Fibroblast of skin of left quadriceps (primary cell): ENCODE data around the gene TCEAL4.
"Not testable (repeated sequence)": the region's sequence is repeated elsewhere in the genome, so short reads cannot be mapped to it uniquely, and the experiment has no call there.

Experiments used
- DNase-seq, 2 experiments: peaks; one replicate each; pipeline ENCODE4 v3.0.0-alpha.2; 2013; ENCODE audit warnings: low read depth in 2 of 2

TCEAL4 gene

DNA sequence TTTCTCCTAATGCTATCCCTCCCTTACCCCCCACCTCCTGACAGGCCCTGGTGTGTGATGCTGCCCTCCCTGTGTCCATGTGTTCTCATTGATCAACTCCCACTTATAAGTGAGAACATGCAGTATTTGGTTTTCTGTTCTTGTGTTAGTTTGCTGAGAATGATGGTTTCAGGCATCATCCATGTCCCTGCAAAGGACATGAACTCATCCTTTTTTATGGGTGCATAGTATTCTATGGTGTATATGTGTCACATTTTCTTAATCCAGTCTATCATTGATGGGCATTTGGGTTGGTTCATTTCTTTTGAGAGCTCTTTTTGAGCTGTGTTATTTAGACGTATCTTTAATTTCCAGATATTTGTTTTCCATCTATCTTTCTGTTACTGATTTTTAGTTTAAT, 7.0 kb downstream of the TCEAL4 start:
- DNase-seq: not testable (repeated sequence)

- DNase-seq: not testable (repeated sequence)
Measured at GRCh38 chrX:103595202-103595601, 9.9 kb downstream of the TCEAL4 start.

DNA sequence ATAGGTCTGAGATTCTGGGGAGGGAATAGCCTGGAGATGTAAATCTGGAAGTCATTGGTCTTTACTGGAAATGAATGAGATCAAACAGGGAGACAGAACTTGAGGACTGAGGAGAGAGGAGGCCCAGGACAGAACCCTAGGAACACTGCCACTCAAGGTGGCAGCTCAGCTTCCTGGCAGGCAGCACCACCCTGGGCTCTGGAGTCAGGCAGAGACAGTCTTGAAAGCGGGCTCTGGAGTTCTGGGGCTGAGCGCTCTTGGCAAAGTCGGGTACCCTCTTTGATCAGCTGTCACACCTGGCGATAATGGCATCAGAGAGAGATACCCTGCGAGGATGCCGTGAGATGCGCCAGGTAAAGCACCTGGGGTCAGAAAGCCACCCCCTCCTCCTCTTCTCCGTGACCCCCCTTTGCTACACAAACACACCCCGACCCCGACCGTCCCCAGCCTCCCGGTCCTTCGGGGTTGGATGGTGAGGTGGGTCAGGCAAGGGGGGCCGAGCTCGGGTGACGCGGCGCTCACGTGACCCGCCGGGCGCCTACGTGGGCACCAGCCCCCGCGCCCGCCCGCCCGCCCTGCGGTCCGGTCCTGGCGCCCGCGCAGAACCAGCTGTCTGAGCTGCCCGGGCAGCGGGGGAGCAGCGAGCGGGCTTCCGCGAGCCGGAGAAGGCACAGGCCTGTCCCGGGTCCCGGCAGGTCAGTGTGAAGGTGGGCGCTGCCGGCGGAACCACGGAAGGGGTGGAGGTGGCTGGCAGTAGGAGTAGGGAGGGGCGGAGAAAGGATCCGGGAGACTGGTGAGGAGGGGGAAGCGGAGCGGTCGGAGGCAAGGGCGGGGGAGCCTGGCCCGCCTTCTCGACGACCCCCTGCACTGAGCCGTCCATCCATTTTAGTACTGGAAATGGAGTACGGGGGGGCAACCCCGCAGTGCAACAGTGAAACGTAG, 22.3 kb downstream of the TCEAL4 start, which contains the start of gene TCEAL3:
Gene TCEAL3, plus strand, starts transcription at position 600 of the 942 bp plus-strand sequence. CDS start 1,102 bp downstream, outside the sequence.
- DNase-seq: no peak

GRCh38 chrX:103608306-103608963, 23.1 kb downstream of the TCEAL4 start:
- DNase-seq: no peak

DNA sequence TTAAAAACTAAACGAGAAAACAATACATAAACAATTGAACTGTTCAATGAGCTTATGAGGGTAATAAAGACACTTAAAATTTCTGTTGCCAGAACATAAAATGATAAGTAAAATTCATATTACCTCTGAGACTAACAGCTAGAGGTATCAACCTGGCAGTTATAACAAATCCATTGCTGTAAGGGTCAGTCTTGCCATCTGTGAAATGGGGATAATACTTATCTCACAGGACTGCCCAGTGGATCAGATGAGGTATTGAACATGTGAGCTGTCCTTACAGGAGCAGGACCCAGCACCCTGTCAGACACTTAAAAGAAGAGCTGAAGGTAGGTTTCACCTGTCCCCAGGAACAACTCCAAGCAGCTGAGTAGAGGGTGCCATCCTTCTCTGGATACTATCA, 25.0 kb downstream of the TCEAL4 start:
- no peak for DNase-seq

DNA sequence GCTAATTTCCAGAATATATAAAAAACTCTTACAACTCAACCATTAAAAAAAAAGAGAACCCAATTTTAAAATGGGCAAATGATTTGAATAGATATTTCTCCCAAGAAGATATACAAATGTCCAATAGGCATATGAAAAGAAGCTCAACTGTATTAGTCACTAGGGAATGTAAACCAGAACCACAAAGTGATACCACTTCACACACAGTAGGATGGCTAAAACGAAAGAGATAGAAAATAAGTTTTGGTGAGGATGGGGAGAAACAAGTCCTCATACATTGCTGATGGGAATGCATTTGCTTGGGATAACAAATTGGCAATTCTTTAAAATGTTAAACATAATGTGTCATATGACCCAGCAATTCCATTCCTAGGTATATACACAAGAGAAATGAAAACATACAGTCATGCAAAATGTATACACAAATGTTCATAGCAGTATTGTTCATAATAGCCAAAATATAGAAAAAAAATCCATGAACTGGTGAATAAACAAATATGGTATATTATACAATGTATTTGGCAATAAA, 28.1 kb downstream of the TCEAL4 start:
- DNase-seq: no peak

DNA sequence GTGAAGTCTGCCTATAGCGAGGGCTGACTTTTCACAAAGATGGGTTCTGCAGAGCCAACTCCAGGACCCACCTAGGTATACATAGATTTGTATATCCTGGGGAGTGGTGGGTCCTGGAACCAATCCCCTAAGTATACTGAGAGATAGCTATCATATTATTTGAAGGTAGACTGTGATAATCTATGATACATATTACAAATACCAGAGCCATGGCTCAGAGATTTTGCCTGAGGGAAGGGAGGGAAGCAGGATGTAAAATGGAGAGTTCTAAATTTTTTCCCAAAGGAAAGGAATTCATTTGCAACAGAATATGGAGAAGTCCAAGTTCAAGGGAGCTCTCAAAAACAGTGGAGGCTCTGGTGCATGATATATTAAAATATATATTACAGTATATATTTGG, 29.7 kb downstream of the TCEAL4 start:
- no peak for DNase-seq

GRCh38 chrX:103615781-103616371, 30.6 kb downstream of the TCEAL4 start:
- no peak for DNase-seq

GRCh38 chrX:103616676-103617186, 31.4 kb downstream of the TCEAL4 start:
- no peak for DNase-seq

GRCh38 chrX:103624111-103624510, 38.8 kb downstream of the TCEAL4 start:
- no peak for DNase-seq

- DNase-seq: no peak
Measured at GRCh38 chrX:103626855-103627254, 41.5 kb downstream of the TCEAL4 start.

GRCh38 chrX:103628386-103629317, 43.3 kb downstream of the TCEAL4 start, which contains the start of gene TCEAL1:
Gene TCEAL1, plus strand, starts transcription at chrX:103628975. Its CDS starts 942 bp downstream, at chrX:103629917.
- no peak for DNase-seq

- peak; percentile 35 to 45 for DNase-seq
Measured at GRCh38 chrX:103629318-103630170, 44.2 kb downstream of the TCEAL4 start.

DNA sequence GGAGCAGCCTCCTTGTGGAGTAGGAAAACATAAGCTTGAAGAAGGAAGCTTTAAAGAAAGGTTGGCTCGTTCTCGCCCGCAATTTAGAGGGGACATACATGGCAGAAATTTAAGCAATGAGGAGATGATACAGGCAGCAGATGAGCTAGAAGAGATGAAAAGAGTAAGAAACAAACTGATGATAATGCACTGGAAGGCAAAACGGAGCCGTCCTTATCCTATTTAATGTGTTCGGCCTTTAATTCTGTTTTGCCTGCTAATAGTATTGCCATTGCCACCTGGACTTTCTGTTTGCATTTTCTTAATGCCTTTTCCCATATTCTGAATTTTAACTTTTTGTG, 44.8 kb downstream of the TCEAL4 start:
- no peak for DNase-seq

DNA sequence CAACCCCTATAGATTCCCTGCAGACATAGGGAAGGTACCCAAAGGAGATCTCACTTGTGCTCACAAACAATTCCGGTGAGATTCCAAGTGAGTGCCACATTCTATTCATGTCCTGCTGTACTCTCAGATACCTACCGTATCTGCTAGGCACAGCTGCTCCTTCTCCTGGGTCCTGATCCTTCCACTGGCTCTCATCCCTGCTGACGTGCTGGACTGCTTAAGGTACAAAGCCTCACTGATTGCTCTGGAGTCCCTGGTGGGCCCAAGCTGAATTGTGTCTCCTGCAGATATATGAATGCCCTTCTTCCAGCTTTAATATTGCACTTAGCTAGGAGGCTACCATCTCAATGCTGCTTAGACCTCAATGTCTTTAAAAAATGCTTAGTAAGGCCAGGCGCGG, 45.8 kb downstream of the TCEAL4 start:
- no peak for DNase-seq

- no peak for DNase-seq
Measured at GRCh38 chrX:103635436-103635835, 50.1 kb downstream of the TCEAL4 start.
